Neural cell (in vitro differentiated cells): ENCODE results near the gene PPP1CA. TPM values are rescaled to one million over a fixed set of nuclear protein-coding genes. Genes with fewer than 3 reads are reported as not detected.

Source experiments
- H2AFZ ChIP-seq: fragments of 200-600, 300-800 bp; sonication (generic), shearing (Covaris generic); 2 replicates; pipeline ENCODE4 v1.6.0; 2014; ENCODE audit warnings: low read depth, mild to moderate bottlenecking, antibody characterized with exemption, low read length, moderate library complexity
- H3F3A ChIP-seq: fragments of 200-600 bp; shearing (Covaris generic); 2 replicates; pipeline ENCODE4 v1.6.1; 2016; ENCODE audit warnings: mild to moderate bottlenecking, moderate library complexity, mixed read lengths, antibody characterized with exemption, low read length; ENCODE audit not compliant: insufficient read depth, poor library complexity, severe bottlenecking
- H3K27ac ChIP-seq: fragments of 200-600, 300-800 bp; sonication (generic), shearing (Covaris generic); 2 replicates; pipeline ENCODE4 v1.5.1; 2014; ENCODE audit warnings: mild to moderate bottlenecking, low read length, moderate library complexity
- H3K27me3 ChIP-seq: fragments of 300-800, 200-600 bp; sonication (generic), shearing (Covaris generic); 2 replicates; pipeline ENCODE4 v1.6.0; 2014; ENCODE audit warnings: mild to moderate bottlenecking, low read depth, low read length, moderate library complexity; ENCODE audit not compliant: insufficient read depth
- H3K36me3 ChIP-seq: fragments of 300-800, 200-600 bp; sonication (generic), shearing (Covaris generic); 2 replicates; pipeline ENCODE4 v1.5.1; 2014; ENCODE audit warnings: mild to moderate bottlenecking, antibody characterized with exemption, low read length, moderate library complexity; ENCODE audit not compliant: insufficient read depth
- H3K4me2 ChIP-seq: fragments of 300-800, 200-600 bp; sonication (generic), shearing (Covaris generic); 2 replicates; pipeline ENCODE4 v1.6.0; 2014; ENCODE audit warnings: mild to moderate bottlenecking, low read length
- H3K4me3 ChIP-seq: fragments of 300-800, 200-600 bp; sonication (generic), shearing (Covaris generic); 2 replicates; pipeline ENCODE4 v1.5.1; 2014; ENCODE audit warnings: mild to moderate bottlenecking, low read length, moderate library complexity
- H3K79me2 ChIP-seq: fragments of 200-600 bp; shearing (Covaris generic); replicated peaks from 2 replicates; pipeline ENCODE4 v1.6.0; 2014; ENCODE audit warnings: mild to moderate bottlenecking, low read length, moderate library complexity; ENCODE audit not compliant: insufficient read depth
- H3K9ac ChIP-seq: fragments of 300-800, 200-600 bp; sonication (generic), shearing (Covaris generic); 2 replicates; pipeline ENCODE4 v1.6.1; 2016; ENCODE audit warnings: mild to moderate bottlenecking, low read length, mixed read lengths
- H3K9me2 ChIP-seq: fragments of 200-600 bp; shearing (Covaris generic); 2 replicates; pipeline ENCODE4 v1.6.1; 2016; ENCODE audit warnings: mild to moderate bottlenecking, low read length, mixed read lengths; ENCODE audit not compliant: insufficient read depth
- H3K9me3 ChIP-seq: fragments of 200-600, 300-800 bp; sonication (generic), shearing (Covaris generic); 2 replicates; pipeline ENCODE4 v1.6.1; 2016; ENCODE audit warnings: mild to moderate bottlenecking, mixed run types, low read length, moderate library complexity, mixed read lengths
- H4K20me1 ChIP-seq: fragments of 200-600 bp; shearing (Covaris generic); 2 replicates; pipeline ENCODE4 v1.6.1; 2016; ENCODE audit warnings: mild to moderate bottlenecking, mixed run types; ENCODE audit not compliant: insufficient read depth
- EP300 ChIP-seq: fragments of 450-650 bp; conservative IDR thresholded peaks from 2 replicates; pipeline ENCODE4 v1.6.1; 2014; ENCODE audit warnings: antibody characterized with exemption, mild to moderate bottlenecking, moderate library complexity; ENCODE audit not compliant: poor library complexity, severe bottlenecking
- EZH2 ChIP-seq: fragments of 200-600, 300-800 bp; shearing (Covaris generic), sonication (generic); IDR thresholded peaks from 2 replicates; pipeline ENCODE4 v1.6.1; 2014; ENCODE audit warnings: antibody characterized with exemption, low read length, borderline replicate concordance, mild to moderate bottlenecking; ENCODE audit not compliant: insufficient read depth, poor library complexity, severe bottlenecking
- MXI1 ChIP-seq: fragments of 450-650 bp; conservative IDR thresholded peaks from 2 replicates; pipeline ENCODE4 v1.6.1; 2014; ENCODE audit warnings: antibody characterized with exemption, mild to moderate bottlenecking; ENCODE audit not compliant: poor library complexity, severe bottlenecking
- POLR2AphosphoS5 ChIP-seq: IDR thresholded peaks from 2 replicates; pipeline ENCODE4 v1.6.1; 2012
- RAD21 ChIP-seq: fragments of 450-650 bp; conservative IDR thresholded peaks from 2 replicates; pipeline ENCODE4 v1.6.1; 2014; ENCODE audit warnings: antibody characterized with exemption, mild to moderate bottlenecking, moderate library complexity
- SMC3 ChIP-seq: fragments of 450-650 bp; conservative IDR thresholded peaks from 2 replicates; pipeline ENCODE4 v1.6.1; 2014; ENCODE audit warnings: antibody characterized with exemption, mild to moderate bottlenecking, moderate library complexity; ENCODE audit not compliant: poor library complexity
- TAF1 ChIP-seq: IDR thresholded peaks from 2 replicates; pipeline ENCODE4 v1.6.1; 2012; ENCODE audit warnings: low read depth
- polyA plus RNA-seq: library from polyadenylated mRNA; depleted of rRNA; stranded (reverse); fragments of >200 nt; gene quantifications from 2 replicates; pipeline ENCODE4 v1.2.3, GENCODE V29; 2014
- TF ChIP-seq, protein P1 (sequence below): fragments of 450-650 bp; IDR thresholded peaks from 2 replicates; pipeline ENCODE4 v1.5.1; 2014; ENCODE audit warnings: antibody characterized with exemption, mild to moderate bottlenecking, moderate library complexity; ENCODE audit not compliant: poor library complexity, severe bottlenecking
- TF ChIP-seq, protein P2 (sequence below): IDR thresholded peaks from 2 replicates; pipeline ENCODE4 v1.6.1; 2012; ENCODE audit warnings: borderline replicate concordance

PPP1CA gene
- polyA plus RNA-seq, 1 donor from 2014 or later = 106 TPM

DNA sequence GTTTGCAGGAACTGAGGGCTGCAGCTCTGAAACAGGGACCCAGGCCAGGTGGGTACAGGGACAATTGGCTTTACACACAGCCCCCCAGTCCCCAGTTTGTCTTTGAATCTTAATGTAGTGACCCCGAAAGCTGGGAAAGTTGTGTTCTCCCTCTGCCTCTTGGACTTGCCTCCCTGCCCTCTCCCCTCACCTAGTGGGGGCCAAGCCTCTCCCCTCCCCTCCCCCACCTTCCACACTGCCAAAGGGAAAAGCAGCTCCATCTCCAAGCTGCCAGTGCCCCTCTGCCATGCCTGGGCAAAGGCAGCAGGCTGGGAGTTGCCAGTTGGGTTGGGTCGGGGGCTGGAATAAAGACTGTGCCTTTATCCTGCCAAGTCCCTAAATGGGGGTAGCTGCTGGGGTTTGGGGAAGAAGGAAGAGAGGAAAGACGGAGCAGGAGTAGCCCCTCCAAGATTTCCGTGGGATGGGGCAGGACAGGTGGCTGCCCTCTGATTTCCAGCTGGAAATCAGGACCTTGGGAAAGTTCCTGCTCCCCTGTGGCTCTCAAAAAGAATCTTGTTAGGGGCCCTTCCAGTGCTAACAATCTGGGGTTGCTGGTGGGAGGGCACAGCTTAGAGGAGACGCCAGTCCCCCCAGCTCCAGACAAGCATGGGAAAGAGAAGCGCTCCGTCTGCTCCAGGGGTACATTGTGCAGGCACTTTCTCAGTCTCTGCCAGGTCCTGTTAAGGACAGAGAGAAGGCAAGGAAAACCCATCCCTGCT, 25.4 kb downstream of the PPP1CA start:
- Histone ChIP-seq H3K79me2 (no peaks in the 10 kb centered on the region), H3K4me3 (no peak overlapping the region), H3K27ac (no peak overlapping the region), H2AFZ (no peak overlapping the region), H3K27me3 (peaks cover 42% of the 10 kb centered on the region), H3K9me3 (no peaks in the 10 kb centered on the region), H3K4me2 (no peak overlapping the region), H3K9me2 (no peaks in the 10 kb centered on the region), H3K36me3 (no peaks in the 10 kb centered on the region), H3K9ac (no peak overlapping the region), H3F3A (no peaks in the 10 kb centered on the region), H4K20me1 (no peaks in the 10 kb centered on the region)
- TF ChIP-seq SMC3 (no peak), EP300 (no peak), TAF1 (no peak), MXI1 (no peak), POLR2AphosphoS5 (no peak), RAD21 (no peak), EZH2 (no peak)
- TF ChIP-seq, protein P1, sequence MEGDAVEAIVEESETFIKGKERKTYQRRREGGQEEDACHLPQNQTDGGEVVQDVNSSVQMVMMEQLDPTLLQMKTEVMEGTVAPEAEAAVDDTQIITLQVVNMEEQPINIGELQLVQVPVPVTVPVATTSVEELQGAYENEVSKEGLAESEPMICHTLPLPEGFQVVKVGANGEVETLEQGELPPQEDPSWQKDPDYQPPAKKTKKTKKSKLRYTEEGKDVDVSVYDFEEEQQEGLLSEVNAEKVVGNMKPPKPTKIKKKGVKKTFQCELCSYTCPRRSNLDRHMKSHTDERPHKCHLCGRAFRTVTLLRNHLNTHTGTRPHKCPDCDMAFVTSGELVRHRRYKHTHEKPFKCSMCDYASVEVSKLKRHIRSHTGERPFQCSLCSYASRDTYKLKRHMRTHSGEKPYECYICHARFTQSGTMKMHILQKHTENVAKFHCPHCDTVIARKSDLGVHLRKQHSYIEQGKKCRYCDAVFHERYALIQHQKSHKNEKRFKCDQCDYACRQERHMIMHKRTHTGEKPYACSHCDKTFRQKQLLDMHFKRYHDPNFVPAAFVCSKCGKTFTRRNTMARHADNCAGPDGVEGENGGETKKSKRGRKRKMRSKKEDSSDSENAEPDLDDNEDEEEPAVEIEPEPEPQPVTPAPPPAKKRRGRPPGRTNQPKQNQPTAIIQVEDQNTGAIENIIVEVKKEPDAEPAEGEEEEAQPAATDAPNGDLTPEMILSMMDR = no peak

DNA sequence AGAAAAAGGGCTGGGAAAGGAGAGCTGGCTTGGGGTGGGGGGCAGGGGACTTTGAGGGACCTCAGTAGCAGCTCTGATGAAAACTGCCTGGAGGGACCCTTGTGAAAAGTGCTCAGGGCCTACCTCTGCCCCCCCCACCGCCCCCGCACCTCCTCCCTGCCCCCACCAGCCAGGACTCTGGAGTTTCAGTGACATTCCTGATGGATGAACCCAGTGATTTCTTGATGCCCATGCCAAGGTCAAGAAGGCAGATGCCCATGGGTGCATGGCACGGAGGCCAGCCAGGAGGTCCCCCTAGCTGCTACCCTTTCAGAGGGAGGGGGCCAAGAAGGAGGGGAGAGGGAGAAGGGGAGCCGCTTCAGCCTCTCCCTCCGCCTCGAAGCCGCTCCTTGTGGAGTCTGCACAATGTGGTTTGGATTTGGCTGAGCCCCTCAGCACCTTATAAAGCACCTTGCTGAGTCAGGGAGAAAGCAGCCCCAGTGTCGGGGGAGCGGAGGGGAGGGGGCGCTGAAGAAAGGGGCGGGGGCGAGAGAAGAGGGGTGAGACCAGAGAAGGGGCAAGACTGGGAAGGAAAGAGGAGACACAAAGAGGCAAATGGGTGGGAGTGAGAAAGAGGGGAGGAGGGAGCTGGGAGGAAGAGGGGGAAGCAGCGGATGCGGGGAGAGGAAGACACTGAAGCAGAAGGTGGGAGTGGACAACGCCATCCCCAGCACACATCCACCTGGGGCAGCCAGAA, 26.2 kb downstream of the PPP1CA start:
- no peaks in the 10 kb centered on the region for H3K79me2 ChIP-seq
- H3K9me3 ChIP-seq = no peaks in the 10 kb centered on the region
- H3K27ac ChIP-seq = no peak overlapping the region
- H3K9ac ChIP-seq = no peak overlapping the region
- H3K9me2 ChIP-seq = no peaks in the 10 kb centered on the region
- TF ChIP-seq EZH2 = no peak
- TF ChIP-seq RAD21 = no peak
- TF ChIP-seq, protein P2, sequence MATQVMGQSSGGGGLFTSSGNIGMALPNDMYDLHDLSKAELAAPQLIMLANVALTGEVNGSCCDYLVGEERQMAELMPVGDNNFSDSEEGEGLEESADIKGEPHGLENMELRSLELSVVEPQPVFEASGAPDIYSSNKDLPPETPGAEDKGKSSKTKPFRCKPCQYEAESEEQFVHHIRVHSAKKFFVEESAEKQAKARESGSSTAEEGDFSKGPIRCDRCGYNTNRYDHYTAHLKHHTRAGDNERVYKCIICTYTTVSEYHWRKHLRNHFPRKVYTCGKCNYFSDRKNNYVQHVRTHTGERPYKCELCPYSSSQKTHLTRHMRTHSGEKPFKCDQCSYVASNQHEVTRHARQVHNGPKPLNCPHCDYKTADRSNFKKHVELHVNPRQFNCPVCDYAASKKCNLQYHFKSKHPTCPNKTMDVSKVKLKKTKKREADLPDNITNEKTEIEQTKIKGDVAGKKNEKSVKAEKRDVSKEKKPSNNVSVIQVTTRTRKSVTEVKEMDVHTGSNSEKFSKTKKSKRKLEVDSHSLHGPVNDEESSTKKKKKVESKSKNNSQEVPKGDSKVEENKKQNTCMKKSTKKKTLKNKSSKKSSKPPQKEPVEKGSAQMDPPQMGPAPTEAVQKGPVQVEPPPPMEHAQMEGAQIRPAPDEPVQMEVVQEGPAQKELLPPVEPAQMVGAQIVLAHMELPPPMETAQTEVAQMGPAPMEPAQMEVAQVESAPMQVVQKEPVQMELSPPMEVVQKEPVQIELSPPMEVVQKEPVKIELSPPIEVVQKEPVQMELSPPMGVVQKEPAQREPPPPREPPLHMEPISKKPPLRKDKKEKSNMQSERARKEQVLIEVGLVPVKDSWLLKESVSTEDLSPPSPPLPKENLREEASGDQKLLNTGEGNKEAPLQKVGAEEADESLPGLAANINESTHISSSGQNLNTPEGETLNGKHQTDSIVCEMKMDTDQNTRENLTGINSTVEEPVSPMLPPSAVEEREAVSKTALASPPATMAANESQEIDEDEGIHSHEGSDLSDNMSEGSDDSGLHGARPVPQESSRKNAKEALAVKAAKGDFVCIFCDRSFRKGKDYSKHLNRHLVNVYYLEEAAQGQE = no peak
- H3F3A ChIP-seq = no peaks in the 10 kb centered on the region
- peaks cover 42% of the 10 kb centered on the region for H3K27me3 ChIP-seq
- H3K4me3 ChIP-seq = no peak overlapping the region
- no peaks in the 10 kb centered on the region for H4K20me1 ChIP-seq
- H2AFZ ChIP-seq = no peak overlapping the region
- H3K4me2 ChIP-seq = no peak overlapping the region
- H3K36me3 ChIP-seq = no peaks in the 10 kb centered on the region
